Measurements from ENCODE around the gene ALDH1L2. TPM values are rescaled to one million over a fixed set of nuclear protein-coding genes. Genes with fewer than 3 reads are reported as not detected.

ALDH1L2 gene
- total and polyA plus RNA-seq, 10 donors, result 0.07 to 10.4 (median 3.2) TPM

GRCh38 chr12:105048315-105048714, 35.9 kb downstream of the ALDH1L2 start:
- no peak for DNase-seq
- H3K4me1 ChIP-seq, result peaks cover 0 to 9% (median 0%) of the 10 kb centered on the region in 6 donors
- 93 to 100% (median 97%) methylated on average over 1 of the region's 1 CpG for WGBS, 5 donors
- intact Hi-C loops (cut with DNase I; ENCODE audit: low total_unique reads), result no loop called here
- no peak for TF ChIP-seq POLR2A (IDR thresholded peaks at IDR 0.05)
- TF ChIP-seq CTCF (IDR thresholded peaks at IDR 0.05 in 8 of 11, conservative IDR thresholded peaks at IDR 0.05 in 3 of 11), result no peak
- no peak for TF ChIP-seq POLR2AphosphoS5 (IDR thresholded peaks at IDR 0.05)
- peaks cover 0 to 5% (median 0%) of the 10 kb centered on the region in 6 donors for H3K36me3 ChIP-seq
- H3K9me3 ChIP-seq, result peaks cover 0 to 3% (median 0%) of the 10 kb centered on the region in 8 donors
- no peak overlapping the region for H3K27ac ChIP-seq
- H3K27me3 ChIP-seq (replicated peaks in 1 of 7), result no peaks in the 10 kb centered on the region
- no peak overlapping the region for H3K4me3 ChIP-seq

GRCh38 chr12:105047308-105047707, 37.0 kb downstream of the ALDH1L2 start:
- intact Hi-C loops (cut with DNase I; ENCODE audit: low total_unique reads), result no loop called here
- 97 to 100% (median 98%) methylated on average over 1 of the region's 1 CpG for WGBS, 5 donors
- no peak for TF ChIP-seq CTCF (IDR thresholded peaks at IDR 0.05 in 8 of 11, conservative IDR thresholded peaks at IDR 0.05 in 3 of 11)
- no peak for TF ChIP-seq POLR2A (IDR thresholded peaks at IDR 0.05)
- no peak for TF ChIP-seq POLR2AphosphoS5 (IDR thresholded peaks at IDR 0.05)
- Histone ChIP-seq H3K4me3 (no peak overlapping the region), H3K36me3 (peaks cover 0 to 5% (median 0%) of the 10 kb centered on the region in 6 donors), H3K9me3 (peaks cover 0 to 3% (median 0%) of the 10 kb centered on the region in 8 donors), H3K27ac (no peak overlapping the region), H3K4me1 (no peaks in the 10 kb centered on the region), H3K27me3 (replicated peaks in 1 of 7) (no peaks in the 10 kb centered on the region)
- no peak for DNase-seq

- no peaks in the 10 kb centered on the region for H3K36me3 ChIP-seq
- TF ChIP-seq CTCF (IDR thresholded peaks at IDR 0.05 in 8 of 11, conservative IDR thresholded peaks at IDR 0.05 in 3 of 11) (no peak), POLR2A (IDR thresholded peaks at IDR 0.05) (no peak), POLR2AphosphoS5 (IDR thresholded peaks at IDR 0.05) (no peak)
- no peak for DNase-seq
- no peak overlapping the region for H3K4me3 ChIP-seq
- intact Hi-C loops (cut with DNase I; ENCODE audit: low total_unique reads), result loop anchor here (5.0 kb wide), 1 partner anchor 659 kb away; no protein-coding TSS in a partner anchor
- H3K4me1 ChIP-seq, result peaks cover 0 to 5% (median 0%) of the 10 kb centered on the region in 6 donors
- WGBS, 5 donors, result 96 to 100% (median 97%) methylated on average over 3 of the region's 3 CpGs
- no peaks in the 10 kb centered on the region for H3K9me3 ChIP-seq
- H3K27ac ChIP-seq, result no peak overlapping the region
- H3K27me3 ChIP-seq (replicated peaks in 1 of 7), result no peaks in the 10 kb centered on the region
These were observed 43.1 kb downstream of the ALDH1L2 start for GRCh38 chr12:105041186-105041585.

- WGBS, 5 donors, result 48 to 90% (median 70%) methylated on average over 2 of the region's 2 CpGs
- Histone ChIP-seq H3K9me3 (no peaks in the 10 kb centered on the region), H3K4me3 (no peak overlapping the region), H3K4me1 (peaks cover 0 to 5% (median 0%) of the 10 kb centered on the region in 6 donors), H3K36me3 (no peaks in the 10 kb centered on the region), H3K27ac (no peak overlapping the region), H3K27me3 (replicated peaks in 1 of 7) (no peaks in the 10 kb centered on the region)
- DNase-seq, result no peak
- intact Hi-C loops (cut with DNase I; ENCODE audit: low total_unique reads), result loop anchor here (5.0 kb wide), 1 partner anchor 658 kb away; no protein-coding TSS in a partner anchor
- TF ChIP-seq POLR2A (IDR thresholded peaks at IDR 0.05) (no peak), CTCF (IDR thresholded peaks at IDR 0.05 in 8 of 11, conservative IDR thresholded peaks at IDR 0.05 in 3 of 11) (no peak), POLR2AphosphoS5 (IDR thresholded peaks at IDR 0.05) (no peak)
These were observed 43.8 kb downstream of the ALDH1L2 start for GRCh38 chr12:105040476-105040875.
